Measurements from ENCODE around the gene LONRF3.

DNA sequence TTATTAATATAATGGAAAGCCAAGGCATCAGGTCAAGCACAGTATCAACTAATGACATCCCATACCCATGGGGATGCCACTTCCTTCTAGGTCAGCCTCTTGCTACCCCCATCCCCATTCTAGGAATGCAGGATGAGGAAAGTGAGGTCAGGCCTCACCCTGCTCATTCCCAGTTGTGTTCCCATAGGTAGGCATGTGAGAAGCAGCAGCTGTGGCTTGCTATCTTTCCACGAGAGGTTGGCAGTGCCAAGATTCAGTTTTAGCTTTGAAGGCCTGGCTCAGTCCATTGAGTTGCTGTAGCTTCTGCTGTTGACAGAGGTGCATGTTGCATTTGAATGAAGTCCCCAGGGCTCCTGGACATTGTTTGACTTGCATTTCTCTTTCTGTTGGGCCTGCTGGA, 15.5 kb downstream of the LONRF3 start:
- TF ChIP-seq POLR2A (IDR thresholded peaks at IDR 0.05), result no peak
- TF ChIP-seq, protein P1, sequence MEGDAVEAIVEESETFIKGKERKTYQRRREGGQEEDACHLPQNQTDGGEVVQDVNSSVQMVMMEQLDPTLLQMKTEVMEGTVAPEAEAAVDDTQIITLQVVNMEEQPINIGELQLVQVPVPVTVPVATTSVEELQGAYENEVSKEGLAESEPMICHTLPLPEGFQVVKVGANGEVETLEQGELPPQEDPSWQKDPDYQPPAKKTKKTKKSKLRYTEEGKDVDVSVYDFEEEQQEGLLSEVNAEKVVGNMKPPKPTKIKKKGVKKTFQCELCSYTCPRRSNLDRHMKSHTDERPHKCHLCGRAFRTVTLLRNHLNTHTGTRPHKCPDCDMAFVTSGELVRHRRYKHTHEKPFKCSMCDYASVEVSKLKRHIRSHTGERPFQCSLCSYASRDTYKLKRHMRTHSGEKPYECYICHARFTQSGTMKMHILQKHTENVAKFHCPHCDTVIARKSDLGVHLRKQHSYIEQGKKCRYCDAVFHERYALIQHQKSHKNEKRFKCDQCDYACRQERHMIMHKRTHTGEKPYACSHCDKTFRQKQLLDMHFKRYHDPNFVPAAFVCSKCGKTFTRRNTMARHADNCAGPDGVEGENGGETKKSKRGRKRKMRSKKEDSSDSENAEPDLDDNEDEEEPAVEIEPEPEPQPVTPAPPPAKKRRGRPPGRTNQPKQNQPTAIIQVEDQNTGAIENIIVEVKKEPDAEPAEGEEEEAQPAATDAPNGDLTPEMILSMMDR (IDR thresholded peaks at IDR 0.05 in 4 of 5, conservative IDR thresholded peaks at IDR 0.05 in 1 of 5), result no peak
